ENCODE measurements around the gene HRH3. TPM values are rescaled to one million over a fixed set of nuclear protein-coding genes. Genes with fewer than 3 reads are reported as not detected.

Gene HRH3
- total RNA-seq, 1 donor = not detected

- no peak overlapping the region for H3K4me3 ChIP-seq (ENCODE audit: low read depth, low read length)
- no peak for TF ChIP-seq CTCF (IDR thresholded peaks at IDR 0.05; ENCODE audit: insufficient read depth, low read length)
- DNase-seq (ENCODE audit: low read depth) = no peak
These were observed 25.8 kb upstream of the HRH3 start for GRCh38 chr20:62245911-62246280.

- TF ChIP-seq CTCF (IDR thresholded peaks at IDR 0.05; ENCODE audit: insufficient read depth, low read length) = no peak
- H3K4me3 ChIP-seq (ENCODE audit: low read depth, low read length) = no peak overlapping the region
- no peak for DNase-seq (ENCODE audit: low read depth)
These were observed 24.6 kb upstream of the HRH3 start for GRCh38 chr20:62244644-62245108.

GRCh38 chr20:62243906-62244515 lies 23.9 kb upstream of the HRH3 start:
- no peak overlapping the region for H3K4me3 ChIP-seq (ENCODE audit: low read depth, low read length)
- no peak for DNase-seq (ENCODE audit: low read depth)
- no peak for TF ChIP-seq CTCF (IDR thresholded peaks at IDR 0.05; ENCODE audit: insufficient read depth, low read length)

GRCh38 chr20:62243106-62243505 lies 23.0 kb upstream of the HRH3 start:
- no peak for TF ChIP-seq CTCF (IDR thresholded peaks at IDR 0.05; ENCODE audit: insufficient read depth, low read length)
- no peak overlapping the region for H3K4me3 ChIP-seq (ENCODE audit: low read depth, low read length)
- no peak for DNase-seq (ENCODE audit: low read depth)

- H3K4me3 ChIP-seq (ENCODE audit: low read depth, low read length) = no peak overlapping the region
- no peak for DNase-seq (ENCODE audit: low read depth)
- TF ChIP-seq CTCF (IDR thresholded peaks at IDR 0.05; ENCODE audit: insufficient read depth, low read length) = no peak
These were observed 22.1 kb upstream of the HRH3 start for GRCh38 chr20:62242176-62242575.

GRCh38 chr20:62241506-62241905 lies 21.4 kb upstream of the HRH3 start:
- TF ChIP-seq CTCF (IDR thresholded peaks at IDR 0.05; ENCODE audit: insufficient read depth, low read length) = no peak
- no peak for DNase-seq (ENCODE audit: low read depth)
- no peak overlapping the region for H3K4me3 ChIP-seq (ENCODE audit: low read depth, low read length)

All from fibroblast of the aortic adventitia (primary cell).